Astrocyte of the cerebellum (primary cell): ENCODE measurements around the gene SEMA5B.

Experiments
- DNase-seq: peaks from one replicate; pipeline ENCODE4 v3.0.0-alpha.2; 2011; ENCODE audit warnings: low read depth
- H3K4me3 ChIP-seq: 2 replicates; pipeline ENCODE4 v1.5.1; 2011; ENCODE audit warnings: mild to moderate bottlenecking, low read depth, low read length, moderate library complexity
- CTCF ChIP-seq: IDR thresholded peaks from 2 replicates; pipeline ENCODE4 v1.5.1; 2012; ENCODE audit warnings: low read length, low read depth, moderate library complexity, mild to moderate bottlenecking; ENCODE audit errors: missing control alignments
- in situ Hi-C: cut with HindIII; loops from 2 replicates; pipeline ENCODE4 v1.10.0; 2017; ENCODE audit warnings: low sequenced_read_pairs

Gene SEMA5B

GRCh38 chr3:123060054-123060453 lies 32.5 kb upstream of the SEMA5B start:
- in situ Hi-C loops = no loop called here
- H3K4me3 ChIP-seq = no peak overlapping the region
- DNase-seq = no peak
- no peak for TF ChIP-seq CTCF

- DNase-seq = no peak
Observed at GRCh38 chr3:123058505-123058904, 30.9 kb upstream of the SEMA5B start.

DNA sequence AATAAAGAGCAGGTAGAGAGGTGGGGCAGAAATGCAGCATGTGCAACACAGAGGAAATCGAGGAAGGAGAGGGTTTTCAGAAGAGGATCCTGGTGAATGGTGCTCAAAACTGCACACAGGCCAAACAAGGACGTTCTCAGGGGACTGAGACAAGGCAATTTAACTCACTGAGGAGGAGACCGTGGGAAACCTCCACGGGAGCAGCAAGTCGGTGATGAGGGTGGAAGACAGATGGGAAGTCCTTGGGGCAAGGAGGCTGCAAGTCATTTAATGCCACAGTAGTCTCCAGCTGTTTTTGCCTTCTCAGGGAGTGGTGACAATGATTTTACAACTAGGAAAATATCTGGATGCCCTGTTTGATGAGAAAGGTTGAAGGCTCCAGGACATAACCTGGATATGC lies 27.8 kb upstream of the SEMA5B start:
- no peak for DNase-seq
- in situ Hi-C loops = no loop called here
- no peak for TF ChIP-seq CTCF
- H3K4me3 ChIP-seq = no peak overlapping the region

More at GRCh38 chr3:123058505-123058904, 30.9 kb upstream of the SEMA5B start:
- in situ Hi-C loops = no loop called here
- no peak for TF ChIP-seq CTCF
- no peak overlapping the region for H3K4me3 ChIP-seq

DNA sequence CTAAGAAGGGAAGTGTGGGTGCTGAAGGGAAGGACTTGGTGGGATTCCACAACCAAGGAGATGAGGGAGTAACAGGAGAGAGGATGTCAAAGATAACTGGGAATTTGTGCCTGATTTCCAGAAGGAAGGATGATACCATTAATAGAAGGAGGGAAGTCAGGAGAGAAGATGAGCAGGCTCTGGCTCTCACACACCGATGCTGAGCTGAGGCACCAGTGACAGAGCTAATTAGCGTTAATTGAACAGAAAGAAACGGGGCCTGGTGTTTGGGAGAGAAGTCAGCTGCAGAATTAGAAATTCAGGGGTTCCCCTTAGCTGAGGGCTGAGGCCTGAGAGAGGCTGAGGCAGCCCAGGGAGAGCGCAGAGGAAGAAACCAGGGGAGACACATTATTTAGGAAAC lies 27.4 kb upstream of the SEMA5B start:
- in situ Hi-C loops = no loop called here
- H3K4me3 ChIP-seq = no peak overlapping the region
- DNase-seq = no peak
- TF ChIP-seq CTCF = no peak

- no peak for TF ChIP-seq CTCF
- no peak overlapping the region for H3K4me3 ChIP-seq
- in situ Hi-C loops = no loop called here
- no peak for DNase-seq
Observed at GRCh38 chr3:123054109-123054778, 26.7 kb upstream of the SEMA5B start.

DNA sequence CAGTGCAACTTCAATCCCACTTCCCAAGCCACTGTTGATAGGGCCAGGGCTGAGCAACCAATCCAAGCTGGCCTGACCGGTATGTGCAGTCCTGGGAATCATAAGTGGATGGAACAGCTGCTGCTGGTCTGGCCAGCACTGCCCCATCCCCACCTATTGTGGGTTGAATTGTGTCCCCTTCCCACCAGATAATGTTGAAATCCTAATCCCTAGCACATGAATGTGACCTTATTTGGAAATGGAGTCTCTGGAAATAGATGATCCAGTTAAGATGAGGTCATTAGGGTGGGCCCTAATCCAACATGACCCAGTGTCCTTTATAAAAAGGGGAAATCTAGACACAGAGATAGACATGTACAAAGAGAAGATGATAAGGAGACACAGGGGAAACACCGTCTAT lies 25.5 kb upstream of the SEMA5B start:
- no peak overlapping the region for H3K4me3 ChIP-seq
- no peak for DNase-seq
- TF ChIP-seq CTCF = no peak
- in situ Hi-C loops = no loop called here
